ENCODE measurements around the gene NUDT22.

NUDT22 gene

DNA sequence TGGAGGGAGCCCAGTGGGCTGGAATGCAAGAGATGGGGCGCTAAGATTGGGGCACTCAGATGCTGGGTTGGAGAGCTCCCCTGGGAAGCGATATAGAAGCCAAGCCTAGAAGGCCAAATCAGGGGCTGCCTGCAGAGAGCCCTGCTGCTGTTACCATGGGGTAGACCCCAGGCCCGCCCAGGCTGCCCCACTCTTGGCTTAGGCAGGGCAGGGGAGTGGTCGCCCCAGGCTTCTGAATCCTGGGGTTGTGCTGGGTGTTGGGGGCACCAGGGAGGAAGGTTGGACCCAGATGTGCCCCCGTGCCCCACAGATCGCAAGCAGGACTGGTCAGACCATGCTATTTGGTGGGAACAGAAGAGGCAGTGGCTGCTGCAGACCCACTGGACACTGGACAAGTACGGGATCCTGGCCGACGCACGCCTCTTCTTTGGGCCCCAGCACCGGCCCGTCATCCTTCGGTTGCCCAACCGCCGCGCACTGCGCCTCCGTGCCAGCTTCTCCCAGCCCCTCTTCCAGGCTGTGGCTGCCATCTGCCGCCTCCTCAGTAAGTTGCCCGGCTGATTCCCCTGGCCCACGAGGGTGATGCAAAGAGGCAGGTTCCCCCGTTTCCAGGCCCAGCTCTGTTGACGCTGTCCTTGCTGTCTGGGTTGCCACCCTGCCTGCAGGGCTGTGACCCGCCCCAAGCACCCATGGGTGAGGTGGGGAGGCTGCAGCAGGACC lies 15.6 kb upstream of the NUDT22 start:
- TF ChIP-seq GATA2 (IDR thresholded peaks at IDR 0.05; ENCODE audit: low read depth, low read length) (no peak), GATA3 (IDR thresholded peaks at IDR 0.05; ENCODE audit: low read depth, low read length) (no peak)

DNA sequence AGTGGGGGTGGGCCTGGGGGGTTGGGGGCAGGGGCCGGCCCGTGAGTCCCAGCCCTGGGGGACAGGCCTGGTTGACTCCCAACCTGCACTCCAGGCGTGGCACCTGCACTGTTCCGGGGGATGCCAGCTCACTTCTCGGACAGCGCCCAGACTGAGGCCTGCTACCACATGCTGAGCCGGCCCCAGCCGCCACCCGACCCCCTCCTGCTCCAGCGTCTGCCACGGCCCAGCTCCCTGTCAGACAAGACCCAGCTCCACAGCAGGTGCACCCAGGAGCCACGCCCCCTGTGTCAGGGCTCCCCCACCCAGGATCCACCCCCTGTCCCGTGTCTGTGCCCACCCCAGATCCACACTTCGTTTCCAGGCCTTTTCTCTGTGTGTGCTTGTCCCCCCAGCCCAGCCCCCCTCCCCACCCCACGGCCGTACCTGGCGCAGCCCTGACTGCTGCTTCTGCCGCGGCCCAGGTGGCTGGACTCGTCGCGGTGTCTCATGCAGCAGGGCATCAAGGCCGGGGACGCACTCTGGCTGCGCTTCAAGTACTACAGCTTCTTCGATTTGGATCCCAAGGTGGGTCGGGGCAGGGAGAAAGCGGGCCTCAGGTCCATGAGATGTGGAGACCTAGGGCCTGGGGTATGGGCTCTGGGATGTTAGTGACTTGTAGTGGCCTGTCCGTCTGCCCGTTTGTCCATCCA lies 14.7 kb upstream of the NUDT22 start:
- no peak for TF ChIP-seq GATA3 (IDR thresholded peaks at IDR 0.05; ENCODE audit: low read depth, low read length)
- no peak for TF ChIP-seq GATA2 (IDR thresholded peaks at IDR 0.05; ENCODE audit: low read depth, low read length)

DNA sequence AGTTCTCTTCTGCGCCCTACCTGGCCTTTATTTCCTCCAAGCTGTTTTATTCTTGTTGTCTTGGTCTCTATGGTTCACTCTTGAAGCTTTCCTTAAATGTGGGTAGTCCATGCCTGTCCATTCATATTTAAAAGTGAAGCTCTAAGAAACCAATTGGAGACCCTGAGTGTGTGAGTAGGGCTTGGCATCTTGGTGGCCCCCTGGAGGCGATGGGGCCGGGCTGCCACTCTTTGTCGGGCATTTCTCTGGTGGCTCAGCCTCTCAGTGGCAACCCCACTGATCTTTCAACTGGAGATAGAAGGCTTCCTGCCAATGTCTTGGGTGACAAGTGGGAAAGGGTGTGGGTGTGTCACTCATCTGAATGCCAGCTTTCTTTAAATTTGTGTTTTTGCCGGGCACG lies 9.2 kb upstream of the NUDT22 start:
- TF ChIP-seq GATA3 (IDR thresholded peaks at IDR 0.05; ENCODE audit: low read depth, low read length) (no peak), GATA2 (IDR thresholded peaks at IDR 0.05; ENCODE audit: low read depth, low read length) (no peak)

DNA sequence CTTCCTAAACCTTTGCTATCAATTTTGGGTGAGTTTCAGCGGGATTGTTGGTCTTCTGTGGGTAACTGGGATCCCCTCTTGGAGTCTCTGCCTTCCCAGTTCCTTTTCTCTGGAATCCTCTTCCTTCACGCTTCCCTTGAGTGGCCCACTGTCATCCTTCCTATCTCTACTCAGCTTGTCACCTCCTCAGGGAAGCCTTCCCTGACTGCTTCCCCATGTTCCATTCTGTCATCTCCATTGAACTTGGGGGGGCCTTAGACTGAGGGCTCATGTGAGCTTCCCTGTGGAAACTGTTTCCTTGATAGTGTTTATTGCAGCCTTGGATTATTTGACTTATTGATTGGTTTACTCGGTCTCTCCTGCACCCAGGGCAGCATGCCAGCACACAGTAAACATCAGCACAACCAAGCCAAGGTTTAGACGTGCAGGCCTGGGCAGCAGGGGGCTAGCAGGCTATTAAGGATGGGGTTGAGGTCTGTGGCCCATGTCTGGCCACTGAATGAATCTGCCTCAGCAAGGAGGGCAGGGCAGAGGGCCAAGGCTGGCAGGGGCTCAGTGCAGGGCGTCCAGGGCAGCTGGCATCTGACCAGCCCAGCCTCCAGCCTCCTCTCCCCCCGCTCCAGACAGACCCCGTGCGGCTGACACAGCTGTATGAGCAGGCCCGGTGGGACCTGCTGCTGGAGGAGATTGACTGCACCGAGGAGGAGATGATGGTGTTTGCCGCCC lies 7.3 kb upstream of the NUDT22 start:
- TF ChIP-seq GATA3 (IDR thresholded peaks at IDR 0.05; ENCODE audit: low read depth, low read length), result no peak
- TF ChIP-seq GATA2 (IDR thresholded peaks at IDR 0.05; ENCODE audit: low read depth, low read length), result no peak

DNA sequence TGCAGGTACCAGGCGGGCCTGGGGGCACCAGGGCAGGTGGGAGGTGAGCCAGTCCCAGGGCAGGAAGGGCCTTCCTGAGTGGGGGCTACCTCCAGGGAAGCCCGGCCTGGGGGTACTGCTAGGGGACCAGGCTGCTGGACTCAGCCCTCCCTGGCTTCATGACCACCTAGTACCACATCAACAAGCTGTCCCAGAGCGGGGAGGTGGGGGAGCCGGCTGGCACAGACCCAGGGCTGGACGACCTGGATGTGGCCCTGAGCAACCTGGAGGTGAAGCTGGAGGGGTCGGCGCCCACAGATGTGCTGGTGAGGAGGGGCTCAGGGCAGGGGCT lies 6.8 kb upstream of the NUDT22 start:
- TF ChIP-seq GATA2 (IDR thresholded peaks at IDR 0.05; ENCODE audit: low read depth, low read length) (no peak), GATA3 (IDR thresholded peaks at IDR 0.05; ENCODE audit: low read depth, low read length) (no peak)

DNA sequence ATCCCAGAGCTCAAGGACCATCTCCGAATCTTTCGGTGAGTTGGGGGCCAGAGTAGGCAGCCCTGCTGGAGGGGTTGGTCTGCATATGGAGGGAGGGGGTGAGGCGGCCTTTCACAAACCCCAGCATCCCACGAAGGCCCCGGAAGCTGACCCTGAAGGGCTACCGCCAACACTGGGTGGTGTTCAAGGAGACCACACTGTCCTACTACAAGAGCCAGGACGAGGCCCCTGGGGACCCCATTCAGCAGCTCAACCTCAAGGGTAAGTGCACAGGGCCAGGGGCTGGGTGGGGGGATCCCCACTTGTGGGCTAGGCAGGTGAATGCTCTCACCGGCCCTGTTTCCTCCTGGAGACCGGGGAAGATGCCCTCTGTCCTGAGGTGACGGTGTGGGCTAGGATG lies 6.3 kb upstream of the NUDT22 start:
- no peak for TF ChIP-seq GATA2 (IDR thresholded peaks at IDR 0.05; ENCODE audit: low read depth, low read length)
- no peak for TF ChIP-seq GATA3 (IDR thresholded peaks at IDR 0.05; ENCODE audit: low read depth, low read length)

DNA sequence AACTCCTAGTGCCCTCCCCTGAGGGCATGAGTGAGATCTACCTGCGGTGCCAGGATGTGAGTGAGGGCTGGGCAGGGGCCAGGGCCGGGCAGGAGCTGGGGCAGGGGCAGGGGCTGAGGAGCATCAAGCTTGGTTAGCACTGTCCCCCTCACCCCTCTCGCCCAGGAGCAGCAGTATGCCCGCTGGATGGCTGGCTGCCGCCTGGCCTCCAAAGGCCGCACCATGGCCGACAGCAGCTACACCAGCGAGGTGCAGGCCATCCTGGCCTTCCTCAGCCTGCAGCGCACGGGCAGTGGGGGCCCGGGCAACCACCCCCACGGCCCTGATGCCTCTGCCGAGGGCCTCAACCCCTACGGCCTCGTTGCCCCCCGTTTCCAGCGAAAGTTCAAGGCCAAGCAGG lies 5.8 kb upstream of the NUDT22 start:
- TF ChIP-seq GATA3 (IDR thresholded peaks at IDR 0.05; ENCODE audit: low read depth, low read length) (no peak), GATA2 (IDR thresholded peaks at IDR 0.05; ENCODE audit: low read depth, low read length) (no peak)

DNA sequence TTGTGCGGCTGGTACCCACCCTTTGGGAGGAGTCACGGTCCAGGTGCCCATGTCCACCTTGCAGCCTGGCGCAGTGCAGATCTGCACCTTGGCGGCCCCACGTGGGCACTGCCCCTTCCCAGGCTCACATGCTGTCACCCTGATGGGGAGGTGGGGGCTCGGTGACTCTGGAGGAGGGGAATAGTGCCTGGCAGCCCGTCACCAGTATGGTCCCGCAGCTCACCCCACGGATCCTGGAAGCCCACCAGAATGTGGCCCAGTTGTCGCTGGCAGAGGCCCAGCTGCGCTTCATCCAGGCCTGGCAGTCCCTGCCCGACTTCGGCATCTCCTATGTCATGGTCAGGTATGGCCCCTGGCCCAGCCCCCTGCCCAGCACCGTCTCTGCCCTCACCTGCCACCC lies 5.3 kb upstream of the NUDT22 start:
- TF ChIP-seq GATA2 (IDR thresholded peaks at IDR 0.05; ENCODE audit: low read depth, low read length) (no peak), GATA3 (IDR thresholded peaks at IDR 0.05; ENCODE audit: low read depth, low read length) (no peak)

DNA sequence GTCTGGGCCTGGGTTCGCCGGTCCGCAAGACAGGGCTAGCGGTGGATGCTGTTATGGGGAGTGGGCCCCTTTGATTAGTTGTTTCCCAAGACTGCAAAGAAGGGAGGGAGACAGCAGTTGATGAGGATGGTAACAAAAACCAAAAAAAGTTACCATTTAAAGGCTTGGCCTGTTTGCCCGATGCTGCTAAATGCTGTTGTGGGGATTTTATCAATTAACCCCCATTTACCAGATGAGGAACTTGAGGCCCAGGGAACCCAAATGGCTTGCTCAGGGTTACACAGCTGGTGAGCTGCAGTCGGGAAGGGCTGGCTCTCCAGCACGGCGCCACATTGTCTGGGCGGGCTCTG lies 3.4 kb upstream of the NUDT22 start:
- no peak for TF ChIP-seq GATA3 (IDR thresholded peaks at IDR 0.05; ENCODE audit: low read depth, low read length)
- TF ChIP-seq GATA2 (IDR thresholded peaks at IDR 0.05; ENCODE audit: low read depth, low read length), result no peak

DNA sequence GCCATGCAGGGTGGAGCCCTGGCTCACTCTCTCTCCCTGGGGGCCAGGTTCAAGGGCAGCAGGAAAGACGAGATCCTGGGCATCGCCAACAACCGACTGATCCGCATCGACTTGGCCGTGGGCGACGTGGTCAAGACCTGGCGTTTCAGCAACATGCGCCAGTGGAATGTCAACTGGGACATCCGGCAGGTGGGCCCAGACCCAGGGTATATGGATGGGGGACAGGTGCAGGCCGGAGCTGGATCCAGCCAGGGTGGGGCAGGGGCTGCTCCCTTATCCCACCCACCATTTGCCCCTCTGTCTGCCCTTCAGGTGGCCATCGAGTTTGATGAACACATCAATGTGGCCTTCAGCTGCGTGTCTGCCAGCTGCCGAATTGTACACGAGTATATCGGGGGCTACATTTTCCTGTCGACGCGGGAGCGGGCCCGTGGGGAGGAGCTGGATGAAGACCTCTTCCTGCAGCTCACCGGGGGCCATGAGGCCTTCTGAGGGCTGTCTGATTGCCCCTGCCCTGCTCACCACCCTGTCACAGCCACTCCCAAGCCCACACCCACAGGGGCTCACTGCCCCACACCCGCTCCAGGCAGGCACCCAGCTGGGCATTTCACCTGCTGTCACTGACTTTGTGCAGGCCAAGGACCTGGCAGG lies 2.9 kb upstream of the NUDT22 start:
- TF ChIP-seq GATA3 (IDR thresholded peaks at IDR 0.05; ENCODE audit: low read depth, low read length) (no peak), GATA2 (IDR thresholded peaks at IDR 0.05; ENCODE audit: low read depth, low read length) (no peak)

DNA sequence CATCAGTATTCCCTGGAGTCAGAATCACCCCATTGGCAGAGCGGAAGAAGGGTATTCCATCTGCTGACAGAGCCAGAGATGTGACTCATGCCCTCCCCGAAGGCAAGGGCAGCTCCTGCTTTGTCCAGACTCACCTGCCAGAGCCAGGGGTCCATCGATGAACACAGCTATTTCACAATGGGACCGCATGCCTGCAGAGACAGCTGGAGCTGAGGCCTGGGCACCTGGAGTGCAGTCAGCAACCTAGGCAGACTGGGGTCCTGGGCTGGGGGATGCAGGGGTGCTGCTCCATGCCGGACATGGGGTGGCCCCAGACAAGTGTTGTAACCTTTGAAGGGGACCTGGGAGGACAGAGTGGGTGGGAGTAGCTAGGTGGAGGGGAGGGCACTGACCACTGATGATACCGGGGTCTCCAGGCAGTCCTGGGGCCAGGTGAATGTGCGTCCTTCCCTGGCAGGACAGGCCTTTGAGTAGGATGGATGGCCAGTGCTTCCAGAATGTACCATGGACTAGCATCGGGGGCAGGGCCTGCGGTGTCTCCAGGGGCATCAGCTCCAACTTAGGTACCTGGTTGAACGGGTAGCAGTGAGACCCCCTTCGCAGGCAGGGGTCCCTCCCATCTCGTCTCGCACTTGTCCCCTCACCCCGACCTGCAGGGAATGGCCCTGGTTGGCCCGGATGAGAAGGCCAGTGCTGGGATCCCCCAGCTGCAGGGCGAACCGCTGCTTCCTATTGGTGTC lies 1.8 kb upstream of the NUDT22 start:
- TF ChIP-seq GATA2 (IDR thresholded peaks at IDR 0.05; ENCODE audit: low read depth, low read length), result no peak
- no peak for TF ChIP-seq GATA3 (IDR thresholded peaks at IDR 0.05; ENCODE audit: low read depth, low read length)

DNA sequence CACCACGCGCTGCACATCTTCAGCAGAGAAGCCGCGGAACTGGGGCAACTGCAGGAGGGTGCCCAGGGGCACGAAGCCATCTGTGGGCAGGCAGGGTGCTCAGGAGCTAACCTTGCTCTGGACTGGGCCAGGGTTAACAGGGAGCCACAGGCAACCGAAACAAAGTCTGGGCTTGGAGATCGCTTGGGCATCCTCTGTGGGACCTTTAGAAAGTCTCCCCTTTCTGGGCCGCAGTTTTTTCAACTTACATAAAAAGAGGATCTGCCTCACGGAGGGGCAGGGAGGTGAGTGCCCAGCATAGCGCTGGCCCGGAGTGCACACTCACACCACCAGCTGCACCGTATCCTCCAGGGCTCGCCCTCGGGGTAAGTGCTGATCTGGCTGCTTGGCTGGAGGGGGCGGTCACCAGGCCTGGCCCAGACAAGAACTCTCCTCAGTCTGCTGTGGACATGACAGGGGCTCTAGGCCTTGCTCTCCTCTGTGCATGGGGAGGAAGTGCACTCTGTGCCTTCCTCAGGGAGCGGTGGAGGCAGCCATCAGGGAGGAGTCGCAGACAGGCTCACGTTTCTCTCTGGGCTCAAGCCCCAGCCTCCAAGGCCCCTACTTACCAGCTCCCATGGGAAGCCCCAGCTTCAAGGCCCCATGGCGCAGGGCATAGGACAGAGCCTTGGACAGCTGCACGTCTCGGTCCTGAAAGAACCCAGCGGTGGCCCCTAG lies 1.0 kb upstream of the NUDT22 start:
- TF ChIP-seq GATA3 (IDR thresholded peaks at IDR 0.05; ENCODE audit: low read depth, low read length) (no peak), GATA2 (IDR thresholded peaks at IDR 0.05; ENCODE audit: low read depth, low read length) (no peak)

DNA sequence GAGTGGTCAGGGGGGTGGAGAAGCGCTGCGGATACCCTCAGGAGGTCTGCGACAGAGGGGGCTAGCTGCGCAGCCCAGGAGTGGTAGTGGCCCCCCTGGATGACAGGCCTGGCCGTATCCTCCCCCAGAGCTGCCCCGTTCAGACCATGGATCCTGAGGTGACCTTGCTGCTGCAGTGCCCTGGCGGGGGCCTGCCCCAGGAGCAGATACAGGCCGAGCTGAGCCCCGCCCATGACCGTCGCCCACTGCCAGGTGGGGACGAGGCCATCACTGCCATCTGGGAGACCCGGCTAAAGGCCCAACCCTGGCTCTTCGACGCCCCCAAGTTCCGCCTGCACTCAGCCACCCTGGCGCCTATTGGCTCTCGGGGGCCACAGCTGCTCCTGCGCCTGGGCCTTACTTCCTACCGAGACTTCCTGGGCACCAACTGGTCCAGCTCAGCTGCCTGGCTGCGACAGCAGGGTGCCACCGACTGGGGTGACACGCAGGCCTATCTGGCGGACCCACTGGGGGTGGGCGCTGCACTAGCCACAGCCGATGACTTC lies 505 bp downstream of the NUDT22 start:
- no peak for TF ChIP-seq GATA3 (IDR thresholded peaks at IDR 0.05; ENCODE audit: low read depth, low read length)
- no peak for TF ChIP-seq GATA2 (IDR thresholded peaks at IDR 0.05; ENCODE audit: low read depth, low read length)
